CD14-positive monocyte (primary cell): ENCODE results near the gene STAP2. TPM values are rescaled to one million over a fixed set of nuclear protein-coding genes. Genes with fewer than 3 reads are reported as not detected.

Experiments
- DNase-seq, 3 donors: peaks; one replicate each; pipeline ENCODE4 v3.0.0-alpha.2; 2011 to 2022
- H2AFZ ChIP-seq: 2 replicates; pipeline ENCODE4 v1.6.0; 2012; ENCODE audit warnings: mild to moderate bottlenecking, low read depth, low read length, inconsistent platforms; ENCODE audit not compliant: insufficient read depth, poor library complexity, severe bottlenecking
- H3K27ac ChIP-seq, 2 donors: 1 replicate in 1 of 2; 2 replicates in 1 of 2; pipeline ENCODE4 v1.5.1; 2012 to 2013; ENCODE audit warnings: low read length in 2 of 2, control low read depth in 1 of 2, inconsistent platforms in 1 of 2, low read depth in 1 of 2, mild to moderate bottlenecking in 1 of 2
- H3K27me3 ChIP-seq, 2 donors: one replicate each; pipeline versions ENCODE4 v1.6.0 to v1.6.1; 2011 to 2013; ENCODE audit warnings: low read length in 2 of 2; ENCODE audit not compliant: control insufficient read depth in 2 of 2, insufficient read depth in 2 of 2
- H3K36me3 ChIP-seq, 2 donors: replicated peaks in 1 of 2; 1 replicate in 1 of 2; 2 replicates in 1 of 2; pipeline versions ENCODE4 v1.5.1 to v1.6.1; 2012 to 2013; ENCODE audit warnings: low read length in 2 of 2, control low read depth in 1 of 2, inconsistent platforms in 1 of 2, mild to moderate bottlenecking in 1 of 2; ENCODE audit not compliant: insufficient read depth in 2 of 2, control insufficient read depth in 1 of 2
- H3K4me1 ChIP-seq, 2 donors: 1 replicate in 1 of 2; 2 replicates in 1 of 2; pipeline versions ENCODE4 v1.5.1 to v1.6.1; 2012 to 2013; ENCODE audit warnings: low read length in 2 of 2, control low read depth in 1 of 2, inconsistent platforms in 1 of 2, mild to moderate bottlenecking in 1 of 2, moderate library complexity in 1 of 2; ENCODE audit not compliant: insufficient read depth in 2 of 2, control insufficient read depth in 1 of 2
- H3K4me2 ChIP-seq: replicated peaks from 2 replicates; pipeline ENCODE3; 2012; ENCODE audit warnings: low read length, moderate library complexity, mild to moderate bottlenecking; ENCODE audit not compliant: poor library complexity, severe bottlenecking; ENCODE audit errors: extremely low read depth
- H3K4me3 ChIP-seq, 3 experiments: fragments of 200-600 bp in 1 of 3; sonication (generic) in 1 of 3; replicated peaks in 1 of 3; 1 replicate in 2 of 3; 2 replicates in 1 of 3; pipeline ENCODE4 v1.5.1; 2011 to 2013; ENCODE audit warnings: low read length in 3 of 3, mild to moderate bottlenecking in 3 of 3, control low read depth in 2 of 3, low read depth in 2 of 3, inconsistent platforms in 1 of 3, moderate library complexity in 1 of 3
- H3K79me2 ChIP-seq: 2 replicates; pipeline ENCODE4 v1.6.0; 2012; ENCODE audit warnings: mild to moderate bottlenecking, control low read depth, inconsistent platforms, low read length, moderate library complexity; ENCODE audit not compliant: insufficient read depth
- H3K9ac ChIP-seq: 2 replicates; pipeline ENCODE4 v1.6.0; 2017; ENCODE audit warnings: low read length, mild to moderate bottlenecking; ENCODE audit not compliant: insufficient read depth, poor library complexity, severe bottlenecking
- H3K9me3 ChIP-seq, 2 donors: replicated peaks in 1 of 2; 1 replicate in 1 of 2; 2 replicates in 1 of 2; pipeline versions ENCODE4 v1.5.1 to v1.6.1; 2012 to 2013; ENCODE audit warnings: low read length in 2 of 2, control low read depth in 1 of 2; ENCODE audit not compliant: control insufficient read depth in 1 of 2, insufficient read depth in 1 of 2
- H4K20me1 ChIP-seq: 2 replicates; pipeline ENCODE4 v1.6.0; 2012; ENCODE audit warnings: mild to moderate bottlenecking, low read length, control low read depth, moderate library complexity; ENCODE audit not compliant: insufficient read depth
- H3K27ac Mint-ChIP-seq, 7 donors: one replicate each; pipeline ENCODE4 v1.8.0; 2020; ENCODE audit warnings: mild to moderate bottlenecking in 7 of 7, mixed read lengths in 7 of 7, moderate library complexity in 6 of 7, inconsistent platforms in 2 of 7
- H3K27me3 Mint-ChIP-seq, 3 donors: one replicate each; pipeline ENCODE4 v1.8.0; 2021 to 2022; ENCODE audit warnings: low read depth in 3 of 3, mild to moderate bottlenecking in 3 of 3, mixed read lengths in 3 of 3, moderate library complexity in 3 of 3, inconsistent platforms in 1 of 3
- H3K36me3 Mint-ChIP-seq, 2 donors: one replicate each; pipeline ENCODE4 v1.8.0; 2020; ENCODE audit warnings: mixed read lengths in 2 of 2, inconsistent platforms in 1 of 2, mild to moderate bottlenecking in 1 of 2
- H3K4me1 Mint-ChIP-seq: one replicate; pipeline ENCODE4 v1.8.0; 2020; ENCODE audit warnings: mild to moderate bottlenecking, mixed read lengths
- H3K4me3 Mint-ChIP-seq, 2 donors: one replicate each; pipeline ENCODE4 v1.8.0; 2020; ENCODE audit warnings: mild to moderate bottlenecking in 2 of 2, mixed read lengths in 2 of 2, moderate library complexity in 1 of 2
- H3K9me3 Mint-ChIP-seq, 7 donors: one replicate each; pipeline ENCODE4 v1.8.0; 2020 to 2022; ENCODE audit warnings: mixed read lengths in 7 of 7, mild to moderate bottlenecking in 6 of 7, moderate library complexity in 6 of 7, inconsistent platforms in 2 of 7
- CTCF ChIP-seq: fragments of 200-600 bp; IDR thresholded peaks from one replicate; pipeline ENCODE4 v1.8.0; 2022; ENCODE audit warnings: antibody characterized with exemption, mild to moderate bottlenecking
- WGBS: methylation state at CpG from one replicate; pipeline ENCODE4 v1.1.5; 2013; ENCODE audit warnings: missing lambda C conversion rate; ENCODE audit not compliant: insufficient coverage; 5-methylcytosine and 5-hydroxymethylcytosine counted together
- intact Hi-C, 2 donors: fragments of 100-400 bp; cut with micrococcal nuclease; formaldehyde crosslinking; loops; one replicate each; pipeline versions ENCODE4 v1.15.0 to v1.15.1; 2023
- polyA plus RNA-seq, 3 donors: library from polyadenylated mRNA; depleted of rRNA in 1 of 3; unstranded in 2 of 3; stranded (reverse) in 1 of 3; fragments of 300-500 nt in 2 of 3; fragments of >200 nt in 1 of 3; fragmentation: Illumina TruSeq in 2 of 3; gene quantifications; 1 replicate in 2 of 3; 2 replicates in 1 of 3; pipeline ENCODE4 v1.2.3, GENCODE V29; 2012 to 2021

The STAP2 gene
- polyA plus RNA-seq, 3 donors, result 0.11 to 0.17 TPM; not detected in 1

GRCh38 chr19:4313847-4314490 is 24.7 kb downstream of the STAP2 start:
- peaks cover 2 to 17% (median 13%) of the 10 kb centered on the region in 7 donors for H3K9me3 Mint-ChIP-seq
- H3K27me3 Mint-ChIP-seq, result peaks cover 3 to 8% (median 6%) of the 10 kb centered on the region in 3 donors
- no peak overlapping the region for H3K4me3 Mint-ChIP-seq
- no peaks in the 10 kb centered on the region for H4K20me1 ChIP-seq
- H3K4me3 ChIP-seq, result no peak overlapping the region
- intact Hi-C loops, result no loop called here
- H3K79me2 ChIP-seq, result no peaks in the 10 kb centered on the region
- H3K27ac Mint-ChIP-seq, result peak overlapping the region in 1 of 7 donors; percentile 15
- peaks cover 9 to 17% of the 10 kb centered on the region in 2 donors for H3K4me1 ChIP-seq
- no peak for DNase-seq
- H3K4me1 Mint-ChIP-seq, result peaks cover 14% of the 10 kb centered on the region
- H3K27me3 ChIP-seq, result no peaks in the 10 kb centered on the region
- no peak overlapping the region for H3K27ac ChIP-seq
- H3K9ac ChIP-seq, result no peak overlapping the region
- H3K36me3 Mint-ChIP-seq, result no peaks in the 10 kb centered on the region
- H3K9me3 ChIP-seq, result peaks cover 0 to 20% of the 10 kb centered on the region in 2 donors
- no peak overlapping the region for H3K4me2 ChIP-seq
- TF ChIP-seq CTCF, result no peak
- no peak overlapping the region for H2AFZ ChIP-seq
- WGBS, result 40% methylated on average over 2 of the region's 12 CpGs
- no peaks in the 10 kb centered on the region for H3K36me3 ChIP-seq

- no peaks in the 10 kb centered on the region for H3K79me2 ChIP-seq
- H3K4me2 ChIP-seq, result no peak overlapping the region
- Mint-ChIP-seq H3K4me1 (peaks cover 12% of the 10 kb centered on the region), H3K27ac (no peak overlapping the region), H3K9me3 (peaks cover 0 to 11% (median 8%) of the 10 kb centered on the region in 7 donors), H3K36me3 (no peaks in the 10 kb centered on the region), H3K4me3 (no peak overlapping the region), H3K27me3 (peaks cover 5 to 10% (median 7%) of the 10 kb centered on the region in 3 donors)
- peaks cover 0 to 15% of the 10 kb centered on the region in 2 donors for H3K9me3 ChIP-seq
- TF ChIP-seq CTCF, result no peak
- H3K27ac ChIP-seq, result no peak overlapping the region
- 93% methylated on average over 19 of the region's 22 CpGs for WGBS
- intact Hi-C loops, result no loop called here
- H4K20me1 ChIP-seq, result no peaks in the 10 kb centered on the region
- H3K9ac ChIP-seq, result no peak overlapping the region
- H2AFZ ChIP-seq, result no peak overlapping the region
- no peak for DNase-seq
- no peaks in the 10 kb centered on the region for H3K36me3 ChIP-seq
- H3K4me1 ChIP-seq, result peaks cover 5 to 12% of the 10 kb centered on the region in 2 donors
- no peaks in the 10 kb centered on the region for H3K27me3 ChIP-seq
- H3K4me3 ChIP-seq, result no peak overlapping the region
These were observed 28.1 kb downstream of the STAP2 start for GRCh38 chr19:4310247-4311121.
